Adrenal gland (tissue), 12 donors: ENCODE results near the gene CALU. TPM values are rescaled to one million over a fixed set of nuclear protein-coding genes. Genes with fewer than 3 reads are reported as not detected.

Experiments
- DNase-seq, 7 donors: peaks; one replicate each; pipeline ENCODE4 v3.0.0-alpha.2; 2019 to 2020
- H3K27ac ChIP-seq, 5 donors: fragments of 200-600 bp; sonication (generic) in 4 of 5; 1 replicate in 3 of 5; 2 replicates in 2 of 5; pipeline versions ENCODE4 v1.5.1 to v1.8.0; 2016 to 2020; ENCODE audit warnings: mild to moderate bottlenecking in 1 of 5
- H3K27me3 ChIP-seq: fragments of 200-600 bp; 2 replicates; pipeline ENCODE4 v1.8.0; 2021
- H3K36me3 ChIP-seq, 2 donors: fragments of 200-600 bp; replicated peaks in 1 of 2; 1 replicate in 1 of 2; 2 replicates in 1 of 2; pipeline versions ENCODE4 v1.5.1 to v1.8.0; 2018 to 2022
- H3K4me1 ChIP-seq, 2 donors: fragments of 200-600 bp; replicated peaks in 1 of 2; 1 replicate in 1 of 2; 2 replicates in 1 of 2; pipeline versions ENCODE4 v1.5.1 to v1.8.0; 2018 to 2021
- H3K4me3 ChIP-seq, 4 donors: fragments of 200-600 bp; sonication (generic) in 3 of 4; one replicate each; pipeline ENCODE4 v1.5.1; 2016 to 2018
- H3K9me3 ChIP-seq, 3 donors: fragments of 200-600 bp; sonication (generic) in 1 of 3; replicated peaks in 1 of 3; 1 replicate in 2 of 3; 2 replicates in 1 of 3; pipeline versions ENCODE4 v1.5.1 to v1.8.0; 2016 to 2021
- CTCF ChIP-seq, 6 experiments: fragments of 450-650 bp in 4 of 6; fragments of 200-600 bp in 2 of 6; sonication (generic) in 1 of 6; IDR thresholded peaks; 1 replicate in 5 of 6; 2 replicates in 1 of 6; pipeline versions ENCODE4 v1.5.1 to v1.8.0; 2016 to 2021; ENCODE audit warnings: antibody characterized with exemption in 6 of 6, mild to moderate bottlenecking in 2 of 6, moderate library complexity in 1 of 6
- POLR2A ChIP-seq, 2 donors: fragments of 450-650 bp; IDR thresholded peaks; one replicate each; pipeline ENCODE4 v1.6.1; 2017; ENCODE audit warnings: antibody characterized with exemption in 2 of 2, mild to moderate bottlenecking in 2 of 2, moderate library complexity in 1 of 2
- WGBS, 4 donors: extraction: QIAGEN DNeasy Blood & Tissue Kit in 2 of 4; methylation state at CpG; one replicate each; pipeline versions ENCODE4 v1.1.5 to v1.1.7; 2013 to 2017; 5-methylcytosine and 5-hydroxymethylcytosine counted together
- intact Hi-C, 2 donors: fragments of 100-400 bp; cut with DNase I; formaldehyde crosslinking; loops; one replicate each; pipeline versions ENCODE4 v1.14.1 to v1.15.0; 2022 to 2023
- polyA plus RNA-seq, 3 donors: library from polyadenylated mRNA; stranded (reverse); fragments of 200-250 nt in 2 of 3; fragments of 350-450 nt in 1 of 3; fragmentation: Illumina TruSeq in 1 of 3; extraction: RNeasy Lipid Tissue Mini Kit (QIAGEN cat#74804) in 1 of 3; gene quantifications; one replicate each; pipeline ENCODE4 v1.2.3, GENCODE V29; 2013 to 2014
- total RNA-seq, 9 donors: library from RNA; depleted of rRNA in 4 of 9; stranded (reverse); fragments of >200 nt in 4 of 9; fragments of 120-200 nt in 1 of 9; fragmentation: NEBNext Ultra II Directional in 1 of 9; extraction: Animal tissue kit (Norgen Biotek cat#: 25700) in 1 of 9; gene quantifications; one replicate each; pipeline versions ENCODE4 v1.1.0 to v1.2.4, GENCODE V29; 2013 to 2023
- donor health status: healthy with polysubstance abuse.
- donor health status: Bipolar disorder and iron deficiency.
- donor health status: DM: yes; HTN: yes; CAD: no.
- donor health status: DM: no; HTN: no; CAD: no.
- donor health status: DM: no; HTN: no; CAD: no.
- donor health status: DM: yes; HTN: yes; CAD: no.

CALU gene
- total and polyA plus RNA-seq, 12 donors, result 16.0 to 199 (median 86.9) TPM

GRCh38 chr7:128777156-128778123 is 38.3 kb downstream of the CALU start:
- 39 to 49% (median 44%) methylated on average over 5 of the region's 5 CpGs for WGBS, 4 donors
- H3K9me3 ChIP-seq, result no peaks in the 10 kb centered on the region
- intact Hi-C loops, result no loop called here
- DNase-seq, result peak in 1 of 7 donors; percentile 40
- H3K4me3 ChIP-seq, result no peak overlapping the region
- no peaks in the 10 kb centered on the region for H3K4me1 ChIP-seq
- H3K27ac ChIP-seq, result peak overlapping the region in 2 of 5 donors; percentile 16 to 37
- TF ChIP-seq POLR2A (IDR thresholded peaks at IDR 0.05) (no peak), CTCF (IDR thresholded peaks at IDR 0.05) (no peak)
- H3K36me3 ChIP-seq, result peaks cover 0 to 8% of the 10 kb centered on the region in 2 donors
- H3K27me3 ChIP-seq, result no peaks in the 10 kb centered on the region

GRCh38 chr7:128778946-128779345 is 39.8 kb downstream of the CALU start:
- no peaks in the 10 kb centered on the region for H3K9me3 ChIP-seq
- intact Hi-C loops, result no loop called here
- H3K36me3 ChIP-seq, result no peaks in the 10 kb centered on the region
- H3K4me1 ChIP-seq, result no peaks in the 10 kb centered on the region
- H3K4me3 ChIP-seq, result no peak overlapping the region
- TF ChIP-seq CTCF (IDR thresholded peaks at IDR 0.05) (no peak), POLR2A (IDR thresholded peaks at IDR 0.05) (no peak)
- H3K27me3 ChIP-seq, result no peaks in the 10 kb centered on the region
- H3K27ac ChIP-seq, result no peak overlapping the region
- 97 to 100% (median 97%) methylated on average over 3 to 5 of the region's 5 CpGs for WGBS, 4 donors
- DNase-seq, result no peak

GRCh38 chr7:128781126-128781525 is 42.0 kb downstream of the CALU start:
- H3K9me3 ChIP-seq, result no peaks in the 10 kb centered on the region
- H3K27ac ChIP-seq, result no peak overlapping the region
- no peaks in the 10 kb centered on the region for H3K27me3 ChIP-seq
- no peak for DNase-seq
- H3K4me1 ChIP-seq, result no peaks in the 10 kb centered on the region
- intact Hi-C loops, result no loop called here
- no peaks in the 10 kb centered on the region for H3K36me3 ChIP-seq
- 88 to 97% (median 91%) methylated on average over 5 of the region's 5 CpGs for WGBS, 4 donors
- TF ChIP-seq CTCF (IDR thresholded peaks at IDR 0.05) (no peak), POLR2A (IDR thresholded peaks at IDR 0.05) (no peak)
- H3K4me3 ChIP-seq, result no peak overlapping the region

GRCh38 chr7:128781851-128782250 is 42.7 kb downstream of the CALU start:
- no peak overlapping the region for H3K27ac ChIP-seq
- H3K36me3 ChIP-seq, result no peaks in the 10 kb centered on the region
- no peaks in the 10 kb centered on the region for H3K4me1 ChIP-seq
- 71 to 84% (median 75%) methylated on average over 3 of the region's 3 CpGs for WGBS, 4 donors
- DNase-seq, result no peak
- no peak overlapping the region for H3K4me3 ChIP-seq
- no peaks in the 10 kb centered on the region for H3K9me3 ChIP-seq
- H3K27me3 ChIP-seq, result no peaks in the 10 kb centered on the region
- TF ChIP-seq CTCF (IDR thresholded peaks at IDR 0.05) (no peak), POLR2A (IDR thresholded peaks at IDR 0.05) (no peak)
- intact Hi-C loops, result no loop called here
